Hippocampal formation (tissue), 2 donors: ENCODE results near the gene NEK6.

Source experiments
- DNase-seq, 2 donors: peaks; one replicate each; lab custom pipeline; 2025; lab: John Stamatoyannopoulos, UW

Gene NEK6

GRCh38 chr9:124296796-124297550, 39.2 kb downstream of the NEK6 start:
- DNase-seq, result no peak

DNA sequence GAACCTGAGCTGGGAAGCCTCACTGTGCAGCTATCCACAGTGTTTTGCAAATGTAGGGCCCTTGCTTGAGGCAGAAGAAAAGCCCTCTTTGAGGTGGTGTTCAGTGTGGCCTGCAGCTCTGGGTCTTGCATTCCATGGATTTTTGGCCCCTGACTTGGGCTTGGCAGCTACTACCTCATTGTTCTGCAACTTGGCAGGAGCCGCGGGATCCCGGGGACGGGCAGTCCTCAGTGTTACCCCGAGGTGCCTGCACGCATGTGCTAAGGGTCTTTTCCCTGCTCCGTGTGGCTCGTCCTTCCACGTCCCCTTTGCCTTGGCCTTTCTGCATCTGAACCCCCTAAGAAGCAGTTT, 39.8 kb downstream of the NEK6 start:
- DNase-seq, result peak in 1 of 2 donors; percentile 66

DNA sequence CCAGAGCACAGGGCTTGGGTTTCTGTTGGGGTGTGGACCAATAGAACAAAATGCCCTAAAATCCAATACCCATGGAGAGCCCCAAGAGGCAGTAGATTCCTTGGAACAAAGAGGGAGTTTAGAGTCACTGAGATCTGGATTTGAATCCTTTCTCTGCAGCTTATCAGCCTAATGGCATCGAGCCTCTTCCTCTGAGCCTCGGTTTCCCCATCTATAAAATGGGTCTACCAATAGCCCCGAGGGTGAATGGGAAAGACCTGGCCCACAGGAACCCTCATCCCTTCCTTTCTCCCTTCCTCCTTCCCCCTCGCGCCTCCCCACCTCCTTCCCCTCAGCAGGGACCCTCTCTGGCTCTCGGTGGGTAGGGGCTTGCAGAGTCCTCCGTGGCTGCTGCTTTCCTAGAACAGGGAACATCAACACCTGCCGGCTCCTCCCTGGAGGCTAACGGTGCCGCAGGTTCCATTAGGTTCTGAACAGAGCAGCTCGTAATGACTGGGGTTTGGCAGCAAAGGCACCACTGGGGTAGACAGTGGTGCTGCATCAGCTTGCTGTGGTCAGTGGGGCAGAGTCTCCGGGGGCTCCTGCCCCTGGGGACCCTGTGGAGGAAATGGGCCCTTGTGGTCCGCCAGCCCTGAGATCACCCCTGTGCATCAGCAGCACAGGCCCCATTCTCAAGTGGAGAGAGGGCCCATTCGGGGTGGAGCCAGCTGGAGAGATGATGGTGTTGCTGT, 40.3 kb downstream of the NEK6 start:
- no peak for DNase-seq

DNA sequence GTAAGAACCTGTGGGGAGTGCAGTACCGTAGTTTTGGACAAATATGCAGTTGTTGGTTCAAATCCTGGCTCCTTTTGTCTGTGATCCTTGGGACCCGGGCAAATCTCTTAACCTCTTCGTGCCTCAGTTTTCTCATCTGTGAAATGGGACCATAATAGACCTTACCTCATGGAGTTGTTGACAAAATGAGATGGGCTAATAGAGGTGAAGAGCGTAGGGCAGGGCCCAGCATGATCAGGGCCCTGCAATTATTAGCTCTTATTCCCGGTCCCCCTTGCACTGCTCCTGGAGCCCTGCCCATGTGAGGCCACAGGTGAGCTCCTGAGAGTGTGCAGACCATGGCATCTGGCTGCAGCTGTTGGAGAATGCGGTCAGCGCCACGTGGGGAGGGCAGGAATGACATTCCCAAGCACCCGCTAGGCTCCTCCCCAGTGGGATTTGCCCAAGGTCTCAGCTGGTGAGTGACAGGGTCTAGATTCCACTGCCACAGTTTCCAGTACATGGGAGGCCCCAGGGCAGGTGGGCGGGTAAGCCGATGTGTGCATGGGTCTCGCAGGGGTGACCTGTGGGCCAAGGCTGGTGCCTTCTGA, 41.0 kb downstream of the NEK6 start:
- DNase-seq, result no peak

GRCh38 chr9:124299515-124300090, 41.9 kb downstream of the NEK6 start:
- DNase-seq, result no peak

DNA sequence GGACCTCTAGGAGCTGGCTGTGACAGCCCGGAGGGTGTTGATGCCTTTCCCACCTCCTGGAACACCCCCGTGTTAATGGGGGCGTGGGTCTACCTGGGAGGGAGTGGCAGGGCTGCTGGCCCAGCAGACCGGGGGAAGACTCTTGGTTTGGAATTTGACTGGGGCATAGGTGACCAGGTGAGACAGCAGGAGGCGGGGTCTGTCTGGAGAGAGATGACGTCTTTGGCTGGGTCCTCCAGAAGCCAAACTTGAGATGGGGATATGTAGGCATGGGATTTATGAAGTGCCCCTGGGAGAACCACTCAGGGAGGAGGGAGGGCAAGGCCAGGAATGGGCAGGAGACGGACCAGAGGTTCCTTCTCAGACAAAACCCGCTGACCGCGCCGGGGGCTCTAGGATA, 42.6 kb downstream of the NEK6 start:
- DNase-seq, result no peak

- DNase-seq, result no peak
Measured at GRCh38 chr9:124302921-124303320, 45.2 kb downstream of the NEK6 start.

DNA sequence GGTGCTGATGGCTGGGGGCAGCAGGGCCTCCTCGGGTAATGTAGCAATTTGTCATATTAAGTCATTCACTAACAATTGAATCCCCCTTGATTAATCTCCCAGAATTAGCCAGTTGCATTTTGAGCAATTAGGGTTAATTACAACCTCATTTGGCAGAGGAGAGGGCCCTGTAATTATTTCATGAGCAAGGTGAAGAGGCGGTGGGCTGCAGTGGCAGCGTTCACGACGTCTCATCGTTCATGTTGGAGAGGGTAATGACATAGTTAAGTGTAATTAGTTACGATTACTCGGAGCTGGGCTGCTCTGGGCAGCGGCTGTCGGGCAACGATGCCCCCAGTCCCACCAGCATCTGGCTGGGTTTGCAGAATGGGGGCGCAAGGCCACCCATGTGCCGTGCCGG, 46.0 kb downstream of the NEK6 start:
- DNase-seq, result no peak

DNA sequence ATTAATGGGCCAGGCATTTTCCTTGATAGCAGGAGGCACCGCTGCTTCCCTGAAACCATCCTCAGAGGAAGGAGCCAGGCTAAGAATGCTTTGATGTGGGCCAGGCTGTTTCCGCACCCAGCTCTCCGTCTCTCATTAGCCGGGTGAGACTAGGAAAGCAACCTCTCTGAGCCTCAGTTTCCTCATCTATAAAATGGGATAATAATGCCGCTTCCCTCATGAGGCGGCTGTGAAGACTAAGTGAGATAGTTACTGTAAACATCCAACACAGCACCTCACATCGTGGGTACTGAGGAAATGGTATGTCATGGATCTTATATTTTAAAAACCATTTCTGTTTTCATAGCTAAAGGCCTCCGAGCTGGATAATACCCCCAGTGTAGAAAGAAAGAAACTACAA, 46.5 kb downstream of the NEK6 start:
- DNase-seq, result no peak

DNA sequence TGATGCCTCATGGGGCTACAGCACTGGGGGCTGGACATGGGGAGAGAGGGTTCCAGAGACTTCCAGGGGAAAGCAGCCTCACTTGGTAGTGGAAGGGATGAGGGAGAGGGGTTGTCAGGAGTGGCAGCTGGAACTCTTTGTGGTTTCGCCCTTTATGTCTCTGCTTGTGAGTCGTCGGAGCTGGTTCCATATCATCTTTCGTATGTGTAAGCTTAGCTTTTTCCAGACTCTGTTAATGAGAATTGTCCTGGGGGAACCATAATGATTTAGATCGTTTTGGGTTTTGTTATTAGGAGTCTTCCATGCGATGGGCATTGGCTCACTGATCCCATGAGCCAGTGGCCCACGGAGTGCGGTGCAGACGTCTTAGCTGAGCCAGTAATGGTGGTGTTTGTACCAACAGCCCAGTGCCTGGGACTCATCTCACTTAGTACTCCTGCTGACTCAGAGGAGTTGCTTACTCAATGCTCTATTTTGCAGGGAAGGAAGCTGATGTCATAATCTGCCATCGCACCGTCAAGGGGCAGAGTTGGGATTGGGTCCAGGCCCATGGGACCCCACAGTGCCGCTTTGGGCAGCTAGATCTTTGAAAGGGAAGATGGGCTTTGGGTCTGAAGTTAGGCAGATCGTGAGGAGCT, 48.5 kb downstream of the NEK6 start:
- DNase-seq, result no peak

- DNase-seq, result no peak
Measured at GRCh38 chr9:124307379-124308030, 49.8 kb downstream of the NEK6 start.

DNA sequence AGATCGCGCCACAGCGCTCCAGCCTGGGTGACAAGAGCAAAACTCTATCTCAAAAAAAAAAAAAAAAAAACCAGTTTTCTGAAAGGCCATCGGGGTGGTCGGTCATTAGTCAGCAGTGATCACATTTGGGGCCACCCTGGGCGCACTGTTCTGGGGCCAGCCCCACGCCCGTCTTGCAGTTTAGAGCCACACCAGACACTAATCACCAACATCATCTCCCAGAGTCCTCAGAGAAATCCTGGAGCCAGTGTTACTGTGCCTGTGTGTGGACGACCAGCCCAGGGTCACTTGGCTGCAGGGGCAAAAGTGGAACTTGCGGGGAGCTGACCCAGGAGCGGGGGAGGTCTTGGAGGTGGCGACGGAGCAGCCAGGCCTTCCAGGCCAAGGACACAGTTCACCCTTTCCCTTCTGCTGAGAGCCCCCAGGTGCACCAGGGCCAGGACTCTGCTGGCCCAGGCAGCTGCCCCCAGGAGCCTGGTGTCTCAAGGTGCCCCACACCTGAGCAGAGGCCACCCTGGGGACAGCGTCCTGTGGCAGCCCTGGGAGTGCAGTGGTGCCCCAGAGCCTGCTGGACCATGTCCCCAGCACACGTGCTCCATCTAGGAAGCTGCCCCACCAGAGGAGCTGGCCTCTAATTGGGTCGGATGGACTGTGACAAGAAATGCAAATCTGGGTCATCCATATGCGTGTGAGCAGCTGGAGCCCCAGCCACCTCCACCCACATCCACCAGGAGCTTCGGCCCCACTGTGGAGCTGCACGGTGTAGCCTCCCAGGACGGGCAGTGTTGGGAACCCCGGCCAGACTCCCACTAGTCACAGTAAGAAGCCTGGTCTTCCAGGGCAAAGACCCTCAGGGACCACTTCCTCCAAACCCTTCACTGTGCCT, 51.1 kb downstream of the NEK6 start:
- no peak for DNase-seq

GRCh38 chr9:124309667-124310084, 51.9 kb downstream of the NEK6 start:
- no peak for DNase-seq

DNA sequence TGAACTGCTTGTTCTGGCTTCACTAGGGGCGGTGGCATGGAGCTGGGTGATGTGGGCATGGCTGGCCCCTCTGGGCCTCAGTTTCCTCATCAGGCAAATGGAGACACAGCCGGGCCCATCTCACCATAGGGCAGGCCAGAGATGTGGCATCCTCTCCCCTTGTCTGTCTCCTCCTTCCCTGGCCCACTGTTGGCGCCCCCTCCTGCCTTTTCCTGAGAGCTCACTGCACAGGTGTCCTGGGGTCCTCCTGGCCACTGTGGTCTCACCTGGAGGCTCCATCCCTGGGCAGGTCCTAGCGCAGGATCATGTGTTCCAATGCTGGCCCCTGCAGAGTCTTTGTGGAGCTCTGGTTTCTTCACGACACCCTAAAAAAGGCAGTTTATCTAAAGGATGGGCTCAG, 53.5 kb downstream of the NEK6 start:
- no peak for DNase-seq

DNA sequence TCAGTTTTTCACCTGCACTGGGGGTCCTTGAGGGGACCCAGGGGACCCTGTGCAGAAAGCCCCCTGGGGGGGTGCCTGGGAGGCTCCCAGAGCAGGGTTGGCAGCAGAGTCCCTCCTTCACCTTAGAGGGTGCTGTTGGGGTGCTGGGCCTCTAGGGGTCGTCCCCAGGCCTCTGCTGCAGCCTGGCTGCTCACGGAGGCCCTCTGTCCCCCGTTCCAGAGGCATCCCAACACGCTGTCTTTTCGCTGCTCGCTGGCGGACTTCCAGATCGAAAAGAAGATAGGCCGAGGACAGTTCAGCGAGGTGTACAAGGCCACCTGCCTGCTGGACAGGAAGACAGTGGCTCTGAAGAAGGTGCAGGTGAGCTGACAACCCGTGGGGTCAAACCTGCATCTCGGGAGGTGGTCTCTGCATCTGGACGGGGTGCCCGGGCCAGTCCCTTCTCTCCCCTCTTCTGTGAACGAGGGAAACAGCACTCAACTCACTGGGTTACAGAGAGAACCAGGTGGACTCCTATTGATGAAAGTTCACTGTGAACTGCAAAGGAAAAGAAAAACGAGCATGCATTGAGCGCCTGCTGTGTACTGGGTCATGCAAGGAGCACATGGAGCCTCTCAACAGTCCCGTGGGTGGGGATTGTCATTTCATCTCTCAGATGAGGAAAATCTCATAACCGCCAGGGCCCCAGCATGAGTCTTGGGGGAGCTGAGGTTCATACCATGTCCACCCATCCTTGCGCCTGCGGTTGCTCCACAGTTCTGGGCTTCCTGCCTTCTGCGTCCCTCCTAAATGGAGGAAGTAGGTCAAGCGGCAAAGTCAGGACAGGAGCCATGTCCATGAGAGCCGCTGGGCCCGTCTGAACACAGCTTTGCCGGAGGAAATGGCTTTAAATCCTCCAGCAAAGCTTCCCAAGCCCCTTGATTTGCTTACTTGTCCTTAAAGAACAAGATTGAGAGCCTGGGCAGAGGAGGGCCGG, 54.8 kb downstream of the NEK6 start:
- no peak for DNase-seq

DNA sequence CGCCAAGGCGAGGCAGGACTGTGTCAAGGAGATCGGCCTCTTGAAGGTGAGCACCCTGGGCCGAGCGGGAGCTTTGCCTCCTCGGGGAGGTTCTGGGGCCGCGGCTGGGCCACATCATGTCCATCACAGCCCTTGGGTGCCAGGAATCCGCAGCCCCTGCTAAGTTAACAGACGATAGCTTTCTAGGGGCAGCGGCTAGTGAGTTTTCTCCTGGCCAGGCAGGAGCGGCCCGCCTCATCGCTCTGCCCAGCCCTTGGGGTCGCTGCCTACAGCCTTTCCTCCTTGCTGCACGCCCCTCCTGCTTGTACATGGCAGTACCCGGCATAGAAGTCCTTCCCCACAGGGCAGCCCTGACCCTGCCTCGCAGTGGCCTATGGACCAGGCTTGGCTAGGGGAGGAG, 56.2 kb downstream of the NEK6 start:
- no peak for DNase-seq

DNA sequence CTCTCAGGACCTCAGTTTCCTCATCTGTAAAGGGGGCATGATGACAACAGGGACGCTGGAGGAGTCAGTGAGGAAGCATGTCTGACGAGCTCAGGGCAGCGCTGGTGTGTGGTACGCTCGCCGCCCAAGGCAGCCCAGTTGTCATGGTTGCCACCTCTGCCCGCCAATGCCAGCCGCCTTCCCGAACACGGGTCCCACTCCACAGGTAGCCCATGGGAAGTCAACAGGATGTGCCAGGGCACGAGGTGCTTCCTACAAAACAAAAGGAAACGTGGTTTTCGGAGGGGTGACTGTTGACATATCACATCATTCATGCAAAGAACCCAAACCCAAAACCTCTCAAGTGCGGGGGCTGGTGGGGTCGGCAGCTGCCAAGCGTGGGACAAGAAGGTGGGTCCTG, 58.1 kb downstream of the NEK6 start:
- no peak for DNase-seq

GRCh38 chr9:124320062-124320973, 62.6 kb downstream of the NEK6 start:
- DNase-seq, result peak; percentile 5 to 26

DNA sequence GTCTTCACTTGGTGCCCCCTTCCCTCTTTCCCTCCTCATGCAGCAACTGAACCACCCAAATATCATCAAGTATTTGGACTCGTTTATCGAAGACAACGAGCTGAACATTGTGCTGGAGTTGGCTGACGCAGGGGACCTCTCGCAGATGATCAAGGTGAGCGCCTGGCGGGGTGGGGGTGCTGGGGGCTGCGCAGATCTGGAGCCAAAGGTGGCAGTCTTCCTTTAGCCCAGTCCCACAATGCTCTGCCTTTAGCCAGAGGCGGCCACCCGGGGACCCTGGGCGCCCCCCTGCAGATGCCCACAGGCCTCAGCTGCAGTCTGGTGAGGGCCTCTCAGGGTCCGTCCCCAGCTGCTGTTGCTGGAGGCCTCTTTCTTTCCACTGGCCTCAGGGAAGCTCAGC, 63.7 kb downstream of the NEK6 start:
- no peak for DNase-seq
